Stimulated activated CD8-positive, alpha-beta memory T cell treated with anti-CD3 and anti-CD28 coated beads, Interleukin-15, amount 100 ng/mL, for 1 hour (primary cell): ENCODE data around the gene VAMP8.
"Not testable (repeated sequence)": the region's sequence is repeated elsewhere in the genome, so short reads cannot be mapped to it uniquely, and the experiment has no call there.

Source experiments
- DNase-seq: peaks from one replicate; pipeline ENCODE4 v3.0.0-alpha.2; 2020; ENCODE audit warnings: low read depth

VAMP8 gene

GRCh38 chr2:85598594-85599340, 21.4 kb downstream of the VAMP8 start:
- DNase-seq = no peak

- no peak for DNase-seq
Observed at GRCh38 chr2:85599468-85600234, 22.3 kb downstream of the VAMP8 start.

- DNase-seq = no peak
Observed at GRCh38 chr2:85600235-85600575, 22.8 kb downstream of the VAMP8 start.

- DNase-seq = no peak
Observed at GRCh38 chr2:85600951-85601770, 23.8 kb downstream of the VAMP8 start.

GRCh38 chr2:85601771-85602475, 24.5 kb downstream of the VAMP8 start:
- no peak for DNase-seq

GRCh38 chr2:85602476-85603234, 25.3 kb downstream of the VAMP8 start, which contains the start of gene TMEM150A:
Gene TMEM150A, minus strand, starts transcription at chr2:85602698. Its CDS starts 750 bp downstream, at chr2:85601948.
- DNase-seq = peak; percentile 66

- DNase-seq = not testable (repeated sequence)
Observed at GRCh38 chr2:85604133-85604444, 26.7 kb downstream of the VAMP8 start.

GRCh38 chr2:85604568-85605339, 27.4 kb downstream of the VAMP8 start:
- no peak for DNase-seq

GRCh38 chr2:85605406-85606115, 28.2 kb downstream of the VAMP8 start:
- DNase-seq = no peak

- DNase-seq = no peak
Observed at GRCh38 chr2:85606116-85606455, 28.7 kb downstream of the VAMP8 start.

- DNase-seq = no peak
Observed at GRCh38 chr2:85607268-85608215, 30.2 kb downstream of the VAMP8 start.

- DNase-seq = no peak
Observed at GRCh38 chr2:85611217-85611704, 33.9 kb downstream of the VAMP8 start.

GRCh38 chr2:85611705-85612587, 34.6 kb downstream of the VAMP8 start, which contains the start of gene C2orf68:
Gene C2orf68, minus strand, starts transcription at chr2:85612066. Its CDS starts 82 bp downstream, at chr2:85611984.
- DNase-seq = peak; percentile 62

- DNase-seq = no peak
Observed at GRCh38 chr2:85613717-85614515, 36.5 kb downstream of the VAMP8 start.

- not testable (repeated sequence) for DNase-seq
Observed at GRCh38 chr2:85614757-85615156, 37.4 kb downstream of the VAMP8 start.

- no peak for DNase-seq
Observed at GRCh38 chr2:85615413-85615728, 38.0 kb downstream of the VAMP8 start.

GRCh38 chr2:85617723-85618122, 40.3 kb downstream of the VAMP8 start:
- DNase-seq = not testable (repeated sequence)
